Suppressor macrophage (primary cell): ENCODE results near the gene TSR1.

ENCODE experiments used
- DNase-seq, 4 experiments: peaks; one replicate each; pipeline ENCODE4 v3.0.0-alpha.2; 2020 to 2022

The TSR1 gene

GRCh38 chr17:2277429-2278170, 58.7 kb downstream of the TSR1 start:
- no peak for DNase-seq

GRCh38 chr17:2275722-2276121, 60.5 kb downstream of the TSR1 start:
- DNase-seq: no peak

- DNase-seq: no peak
Observed at GRCh38 chr17:2274414-2274813, 61.8 kb downstream of the TSR1 start.
